ENCODE results near the gene STOX2. TPM values are rescaled to one million over a fixed set of nuclear protein-coding genes. Genes with fewer than 3 reads are reported as not detected.

Gene STOX2
- polyA plus RNA-seq, 1 donor from 2014 or later: 26.1 TPM

- no peak overlapping the region for H3K9ac ChIP-seq (ENCODE audit: low read length)
- no peaks in the 10 kb centered on the region for H3K36me3 ChIP-seq (ENCODE audit: insufficient read depth, low read length)
- no peaks in the 10 kb centered on the region for H3F3A ChIP-seq (ENCODE audit: insufficient read depth, low read length, poor library complexity, severe bottlenecking)
- peaks cover 35% of the 10 kb centered on the region for H3K79me2 ChIP-seq (replicated peaks; ENCODE audit: insufficient read depth, low read length)
- TF ChIP-seq EZH2 (IDR thresholded peaks at IDR 0.05; ENCODE audit: borderline replicate concordance, insufficient read depth, low read length, poor library complexity, severe bottlenecking) (no peak), EP300 (conservative IDR thresholded peaks at IDR 0.05; ENCODE audit: poor library complexity, severe bottlenecking) (no peak), POLR2AphosphoS5 (IDR thresholded peaks at IDR 0.05) (no peak), RAD21 (conservative IDR thresholded peaks at IDR 0.05) (no peak), SMC3 (conservative IDR thresholded peaks at IDR 0.05; ENCODE audit: poor library complexity) (no peak), REST (IDR thresholded peaks at IDR 0.05; ENCODE audit: borderline replicate concordance) (no peak), TAF1 (IDR thresholded peaks at IDR 0.05; ENCODE audit: low read depth) (no peak), MXI1 (conservative IDR thresholded peaks at IDR 0.05; ENCODE audit: poor library complexity, severe bottlenecking) (no peak)
- TF ChIP-seq, protein P1, sequence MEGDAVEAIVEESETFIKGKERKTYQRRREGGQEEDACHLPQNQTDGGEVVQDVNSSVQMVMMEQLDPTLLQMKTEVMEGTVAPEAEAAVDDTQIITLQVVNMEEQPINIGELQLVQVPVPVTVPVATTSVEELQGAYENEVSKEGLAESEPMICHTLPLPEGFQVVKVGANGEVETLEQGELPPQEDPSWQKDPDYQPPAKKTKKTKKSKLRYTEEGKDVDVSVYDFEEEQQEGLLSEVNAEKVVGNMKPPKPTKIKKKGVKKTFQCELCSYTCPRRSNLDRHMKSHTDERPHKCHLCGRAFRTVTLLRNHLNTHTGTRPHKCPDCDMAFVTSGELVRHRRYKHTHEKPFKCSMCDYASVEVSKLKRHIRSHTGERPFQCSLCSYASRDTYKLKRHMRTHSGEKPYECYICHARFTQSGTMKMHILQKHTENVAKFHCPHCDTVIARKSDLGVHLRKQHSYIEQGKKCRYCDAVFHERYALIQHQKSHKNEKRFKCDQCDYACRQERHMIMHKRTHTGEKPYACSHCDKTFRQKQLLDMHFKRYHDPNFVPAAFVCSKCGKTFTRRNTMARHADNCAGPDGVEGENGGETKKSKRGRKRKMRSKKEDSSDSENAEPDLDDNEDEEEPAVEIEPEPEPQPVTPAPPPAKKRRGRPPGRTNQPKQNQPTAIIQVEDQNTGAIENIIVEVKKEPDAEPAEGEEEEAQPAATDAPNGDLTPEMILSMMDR (IDR thresholded peaks at IDR 0.05; ENCODE audit: poor library complexity, severe bottlenecking): no peak
- no peak overlapping the region for H3K4me2 ChIP-seq (ENCODE audit: low read length)
- no peaks in the 10 kb centered on the region for H3K9me2 ChIP-seq (ENCODE audit: insufficient read depth, low read length)
- no peaks in the 10 kb centered on the region for H3K27me3 ChIP-seq (ENCODE audit: insufficient read depth, low read depth, low read length)
- H3K9me3 ChIP-seq (ENCODE audit: low read length): no peaks in the 10 kb centered on the region
- H2AFZ ChIP-seq (ENCODE audit: low read depth, low read length): no peak overlapping the region
- no peak overlapping the region for H3K4me3 ChIP-seq (ENCODE audit: low read length)
- H3K27ac ChIP-seq (ENCODE audit: low read length): no peak overlapping the region
- H4K20me1 ChIP-seq (ENCODE audit: insufficient read depth): no peaks in the 10 kb centered on the region
These were observed 80.7 kb downstream of the STOX2 start for GRCh38 chr4:183985786-183986185.

- Histone ChIP-seq H3K4me2 (ENCODE audit: low read length) (no peak overlapping the region), H3K27ac (ENCODE audit: low read length) (peak overlapping the region; percentile 78), H3F3A (ENCODE audit: insufficient read depth, low read length, poor library complexity, severe bottlenecking) (no peaks in the 10 kb centered on the region), H3K9me2 (ENCODE audit: insufficient read depth, low read length) (no peaks in the 10 kb centered on the region), H3K9ac (ENCODE audit: low read length) (no peak overlapping the region), H3K9me3 (ENCODE audit: low read length) (no peaks in the 10 kb centered on the region), H4K20me1 (ENCODE audit: insufficient read depth) (no peaks in the 10 kb centered on the region), H2AFZ (ENCODE audit: low read depth, low read length) (no peak overlapping the region), H3K4me3 (ENCODE audit: low read length) (no peak overlapping the region), H3K36me3 (ENCODE audit: insufficient read depth, low read length) (no peaks in the 10 kb centered on the region), H3K27me3 (ENCODE audit: insufficient read depth, low read depth, low read length) (no peaks in the 10 kb centered on the region), H3K79me2 (replicated peaks; ENCODE audit: insufficient read depth, low read length) (peaks cover 29% of the 10 kb centered on the region)
- TF ChIP-seq SMC3 (conservative IDR thresholded peaks at IDR 0.05; ENCODE audit: poor library complexity) (no peak), TAF1 (IDR thresholded peaks at IDR 0.05; ENCODE audit: low read depth) (no peak), REST (IDR thresholded peaks at IDR 0.05; ENCODE audit: borderline replicate concordance) (no peak), EP300 (conservative IDR thresholded peaks at IDR 0.05; ENCODE audit: poor library complexity, severe bottlenecking) (no peak), EZH2 (IDR thresholded peaks at IDR 0.05; ENCODE audit: borderline replicate concordance, insufficient read depth, low read length, poor library complexity, severe bottlenecking) (no peak), RAD21 (conservative IDR thresholded peaks at IDR 0.05) (no peak), POLR2AphosphoS5 (IDR thresholded peaks at IDR 0.05) (no peak), MXI1 (conservative IDR thresholded peaks at IDR 0.05; ENCODE audit: poor library complexity, severe bottlenecking) (no peak)
- TF ChIP-seq, protein P1 (IDR thresholded peaks at IDR 0.05; ENCODE audit: poor library complexity, severe bottlenecking): no peak
These were observed 81.3 kb downstream of the STOX2 start for GRCh38 chr4:183986291-183986970.

Measured in neural cell (in vitro differentiated cells).